ENCODE results near the gene HECW1. TPM values are rescaled to one million over a fixed set of nuclear protein-coding genes. Genes with fewer than 3 reads are reported as not detected.

The HECW1 gene
- total and polyA plus RNA-seq, 4 donors = 0.05 TPM; not detected in 3

DNA sequence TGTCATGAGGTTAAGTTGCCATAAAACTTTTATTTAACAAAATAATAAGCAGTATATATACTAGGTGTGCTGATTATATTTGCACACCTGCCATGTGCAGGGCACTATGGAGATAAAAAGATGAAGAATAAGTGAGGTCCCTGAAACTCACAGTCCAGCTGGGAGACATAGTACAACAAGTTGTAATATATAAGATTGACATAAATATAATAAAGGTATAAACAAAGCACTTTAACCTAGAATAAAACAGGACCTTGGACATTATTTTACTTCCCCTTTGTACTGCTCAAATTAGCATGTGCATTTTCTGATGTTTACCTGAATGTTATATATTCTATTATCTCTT is 476.7 kb downstream of the HECW1 start:
- Histone ChIP-seq H3K9me3 (ENCODE audit: control insufficient read depth in 4 of 4, low read length in 3 of 4) (no peaks in the 10 kb centered on the region), H3K9ac (ENCODE audit: low read depth in 1 of 2, low read length in 2 of 2) (no peak overlapping the region), H3K27me3 (ENCODE audit: control insufficient read depth in 4 of 4, insufficient read depth in 4 of 4, low read length in 3 of 4) (no peaks in the 10 kb centered on the region), H3K4me1 (ENCODE audit: control insufficient read depth in 4 of 4, insufficient read depth in 4 of 4, low read length in 3 of 4) (peaks cover 5 to 16% (median 6%) of the 10 kb centered on the region in 4 donors), H3K4me3 (ENCODE audit: low read depth in 1 of 3, low read length in 3 of 3) (no peak overlapping the region), H3K36me3 (ENCODE audit: control insufficient read depth in 4 of 4, insufficient read depth in 3 of 4, low read depth in 1 of 4, low read length in 3 of 4) (no peaks in the 10 kb centered on the region), H3K27ac (ENCODE audit: low read depth in 1 of 2, low read length in 2 of 2) (no peak overlapping the region)
- DNase-seq (ENCODE audit: low spot score) = no peak
- TF ChIP-seq JUND (IDR thresholded peaks at IDR 0.05) (no peak), FOXA1 (IDR thresholded peaks at IDR 0.05) (no peak), RAD21 (IDR thresholded peaks at IDR 0.05) (no peak), TAF1 (conservative IDR thresholded peaks at IDR 0.05) (no peak), SP1 (IDR thresholded peaks at IDR 0.05) (no peak), RXRA (IDR thresholded peaks at IDR 0.05) (no peak), NR2F2 (IDR thresholded peaks at IDR 0.05) (no peak), YY1 (IDR thresholded peaks at IDR 0.05) (no peak), GABPA (IDR thresholded peaks at IDR 0.05 in 1 of 2, conservative IDR thresholded peaks at IDR 0.05 in 1 of 2) (no peak), EGR1 (IDR thresholded peaks at IDR 0.05; ENCODE audit: low read depth in 2 of 2) (no peak), HNF4A (conservative IDR thresholded peaks at IDR 0.05) (no peak), HNF4G (IDR thresholded peaks at IDR 0.05) (no peak), FOXA2 (IDR thresholded peaks at IDR 0.05) (no peak)
- TF ChIP-seq, protein P1, sequence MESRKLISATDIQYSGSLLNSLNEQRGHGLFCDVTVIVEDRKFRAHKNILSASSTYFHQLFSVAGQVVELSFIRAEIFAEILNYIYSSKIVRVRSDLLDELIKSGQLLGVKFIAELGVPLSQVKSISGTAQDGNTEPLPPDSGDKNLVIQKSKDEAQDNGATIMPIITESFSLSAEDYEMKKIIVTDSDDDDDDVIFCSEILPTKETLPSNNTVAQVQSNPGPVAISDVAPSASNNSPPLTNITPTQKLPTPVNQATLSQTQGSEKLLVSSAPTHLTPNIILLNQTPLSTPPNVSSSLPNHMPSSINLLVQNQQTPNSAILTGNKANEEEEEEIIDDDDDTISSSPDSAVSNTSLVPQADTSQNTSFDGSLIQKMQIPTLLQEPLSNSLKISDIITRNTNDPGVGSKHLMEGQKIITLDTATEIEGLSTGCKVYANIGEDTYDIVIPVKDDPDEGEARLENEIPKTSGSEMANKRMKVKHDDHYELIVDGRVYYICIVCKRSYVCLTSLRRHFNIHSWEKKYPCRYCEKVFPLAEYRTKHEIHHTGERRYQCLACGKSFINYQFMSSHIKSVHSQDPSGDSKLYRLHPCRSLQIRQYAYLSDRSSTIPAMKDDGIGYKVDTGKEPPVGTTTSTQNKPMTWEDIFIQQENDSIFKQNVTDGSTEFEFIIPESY (IDR thresholded peaks at IDR 0.05) = no peak
- TF ChIP-seq, protein P2, sequence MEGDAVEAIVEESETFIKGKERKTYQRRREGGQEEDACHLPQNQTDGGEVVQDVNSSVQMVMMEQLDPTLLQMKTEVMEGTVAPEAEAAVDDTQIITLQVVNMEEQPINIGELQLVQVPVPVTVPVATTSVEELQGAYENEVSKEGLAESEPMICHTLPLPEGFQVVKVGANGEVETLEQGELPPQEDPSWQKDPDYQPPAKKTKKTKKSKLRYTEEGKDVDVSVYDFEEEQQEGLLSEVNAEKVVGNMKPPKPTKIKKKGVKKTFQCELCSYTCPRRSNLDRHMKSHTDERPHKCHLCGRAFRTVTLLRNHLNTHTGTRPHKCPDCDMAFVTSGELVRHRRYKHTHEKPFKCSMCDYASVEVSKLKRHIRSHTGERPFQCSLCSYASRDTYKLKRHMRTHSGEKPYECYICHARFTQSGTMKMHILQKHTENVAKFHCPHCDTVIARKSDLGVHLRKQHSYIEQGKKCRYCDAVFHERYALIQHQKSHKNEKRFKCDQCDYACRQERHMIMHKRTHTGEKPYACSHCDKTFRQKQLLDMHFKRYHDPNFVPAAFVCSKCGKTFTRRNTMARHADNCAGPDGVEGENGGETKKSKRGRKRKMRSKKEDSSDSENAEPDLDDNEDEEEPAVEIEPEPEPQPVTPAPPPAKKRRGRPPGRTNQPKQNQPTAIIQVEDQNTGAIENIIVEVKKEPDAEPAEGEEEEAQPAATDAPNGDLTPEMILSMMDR (IDR thresholded peaks at IDR 0.05; ENCODE audit: low read depth, low read length, missing input control) = no peak
- TF ChIP-seq, protein P3, sequence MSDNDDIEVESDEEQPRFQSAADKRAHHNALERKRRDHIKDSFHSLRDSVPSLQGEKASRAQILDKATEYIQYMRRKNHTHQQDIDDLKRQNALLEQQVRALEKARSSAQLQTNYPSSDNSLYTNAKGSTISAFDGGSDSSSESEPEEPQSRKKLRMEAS (IDR thresholded peaks at IDR 0.05) = no peak
- TF ChIP-seq, protein P4, sequence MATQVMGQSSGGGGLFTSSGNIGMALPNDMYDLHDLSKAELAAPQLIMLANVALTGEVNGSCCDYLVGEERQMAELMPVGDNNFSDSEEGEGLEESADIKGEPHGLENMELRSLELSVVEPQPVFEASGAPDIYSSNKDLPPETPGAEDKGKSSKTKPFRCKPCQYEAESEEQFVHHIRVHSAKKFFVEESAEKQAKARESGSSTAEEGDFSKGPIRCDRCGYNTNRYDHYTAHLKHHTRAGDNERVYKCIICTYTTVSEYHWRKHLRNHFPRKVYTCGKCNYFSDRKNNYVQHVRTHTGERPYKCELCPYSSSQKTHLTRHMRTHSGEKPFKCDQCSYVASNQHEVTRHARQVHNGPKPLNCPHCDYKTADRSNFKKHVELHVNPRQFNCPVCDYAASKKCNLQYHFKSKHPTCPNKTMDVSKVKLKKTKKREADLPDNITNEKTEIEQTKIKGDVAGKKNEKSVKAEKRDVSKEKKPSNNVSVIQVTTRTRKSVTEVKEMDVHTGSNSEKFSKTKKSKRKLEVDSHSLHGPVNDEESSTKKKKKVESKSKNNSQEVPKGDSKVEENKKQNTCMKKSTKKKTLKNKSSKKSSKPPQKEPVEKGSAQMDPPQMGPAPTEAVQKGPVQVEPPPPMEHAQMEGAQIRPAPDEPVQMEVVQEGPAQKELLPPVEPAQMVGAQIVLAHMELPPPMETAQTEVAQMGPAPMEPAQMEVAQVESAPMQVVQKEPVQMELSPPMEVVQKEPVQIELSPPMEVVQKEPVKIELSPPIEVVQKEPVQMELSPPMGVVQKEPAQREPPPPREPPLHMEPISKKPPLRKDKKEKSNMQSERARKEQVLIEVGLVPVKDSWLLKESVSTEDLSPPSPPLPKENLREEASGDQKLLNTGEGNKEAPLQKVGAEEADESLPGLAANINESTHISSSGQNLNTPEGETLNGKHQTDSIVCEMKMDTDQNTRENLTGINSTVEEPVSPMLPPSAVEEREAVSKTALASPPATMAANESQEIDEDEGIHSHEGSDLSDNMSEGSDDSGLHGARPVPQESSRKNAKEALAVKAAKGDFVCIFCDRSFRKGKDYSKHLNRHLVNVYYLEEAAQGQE (IDR thresholded peaks at IDR 0.05) = no peak
- TF ChIP-seq, protein P5, sequence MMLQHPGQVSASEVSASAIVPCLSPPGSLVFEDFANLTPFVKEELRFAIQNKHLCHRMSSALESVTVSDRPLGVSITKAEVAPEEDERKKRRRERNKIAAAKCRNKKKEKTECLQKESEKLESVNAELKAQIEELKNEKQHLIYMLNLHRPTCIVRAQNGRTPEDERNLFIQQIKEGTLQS (IDR thresholded peaks at IDR 0.05) = no peak
